ENCODE measurements around the gene EHHADH. TPM values are rescaled to one million over a fixed set of nuclear protein-coding genes. Genes with fewer than 3 reads are reported as not detected.

Gene EHHADH
- total RNA-seq, 1 donor from 2014 or later: 1.1 TPM

- Mint-ChIP-seq H3K27ac (no peak overlapping the region), H3K27me3 (peaks cover 14% of the 10 kb centered on the region), H3K4me3 (peak overlapping the region; percentile 95), H3K9me3 (peaks cover 14% of the 10 kb centered on the region), H3K36me3 (ENCODE audit: low read depth) (peaks cover 8% of the 10 kb centered on the region), H3K4me1 (peaks cover 21% of the 10 kb centered on the region)
- intact Hi-C loops (cut with micrococcal nuclease): loop anchor here (5.0 to 10.0 kb wide), 4 partner anchors 76 to 1399 kb away; partner anchors contain the start of genes PARL, TMEM41A and VPS8
- ATAC-seq (ENCODE audit: low read depth) (no peak), DNase-seq (no peak)
- TF ChIP-seq CTCF (IDR thresholded peaks at IDR 0.05): no peak
- CTCF ChIA-PET: no interaction called here
- POLR2A ChIA-PET: no interaction called here
Measured at GRCh38 chr3:185283374-185283935, 29.6 kb upstream of the EHHADH start.

- intact Hi-C loops (cut with micrococcal nuclease): loop anchor here (1.0 to 10.0 kb wide), 5 partner anchors 76 to 1398 kb away; partner anchors contain the start of genes PARL, SENP2, TMEM41A and VPS8
- ATAC-seq (ENCODE audit: low read depth): peak; percentile 99
Measured at GRCh38 chr3:185282696-185283373, 29.0 kb upstream of the EHHADH start.

GRCh38 chr3:185280572-185281365 lies 26.9 kb upstream of the EHHADH start:
- intact Hi-C loops (cut with micrococcal nuclease): loop anchor here (5.0 to 10.0 kb wide), 4 partner anchors 73 to 1396 kb away; partner anchors contain the start of genes PARL, TMEM41A and VPS8
- Mint-ChIP-seq H3K27ac (no peak overlapping the region), H3K9me3 (peaks cover 14% of the 10 kb centered on the region), H3K4me1 (peaks cover 21% of the 10 kb centered on the region), H3K4me3 (peak overlapping the region; percentile 20), H3K27me3 (peaks cover 31% of the 10 kb centered on the region), H3K36me3 (ENCODE audit: low read depth) (peaks cover 9% of the 10 kb centered on the region)
- ChIA-PET POLR2A (no interaction called here), CTCF (no interaction called here)
- TF ChIP-seq CTCF (IDR thresholded peaks at IDR 0.05): no peak
- ATAC-seq (ENCODE audit: low read depth) (no peak), DNase-seq (no peak)

More at GRCh38 chr3:185282696-185283373, 29.0 kb upstream of the EHHADH start:
- H3K36me3 Mint-ChIP-seq (ENCODE audit: low read depth): peaks cover 8% of the 10 kb centered on the region
- ChIA-PET CTCF (no interaction called here), POLR2A (no interaction called here)
- peak; percentile 90 for DNase-seq
- H3K4me1 Mint-ChIP-seq: peaks cover 21% of the 10 kb centered on the region
- peak overlapping the region; percentile 95 for H3K4me3 Mint-ChIP-seq
- H3K27ac Mint-ChIP-seq: peak overlapping the region; percentile 80
- no peak for TF ChIP-seq CTCF (IDR thresholded peaks at IDR 0.05)
- peaks cover 14% of the 10 kb centered on the region for H3K9me3 Mint-ChIP-seq
- H3K27me3 Mint-ChIP-seq: peaks cover 17% of the 10 kb centered on the region

GRCh38 chr3:185279587-185280138 lies 25.8 kb upstream of the EHHADH start:
- Mint-ChIP-seq H3K27me3 (peaks cover 38% of the 10 kb centered on the region), H3K36me3 (ENCODE audit: low read depth) (peaks cover 9% of the 10 kb centered on the region), H3K27ac (no peak overlapping the region), H3K9me3 (peaks cover 14% of the 10 kb centered on the region), H3K4me1 (peaks cover 21% of the 10 kb centered on the region), H3K4me3 (no peak overlapping the region)
- no peak for DNase-seq
- CTCF ChIA-PET: interaction anchor here (1.4 kb wide), 1 partner anchor 28 kb away, joined by 3 read pairs; no protein-coding TSS in a partner anchor
- intact Hi-C loops (cut with micrococcal nuclease): loop anchor here (5.0 to 10.0 kb wide), 4 partner anchors 72 to 1395 kb away; partner anchors contain the start of genes PARL, TMEM41A and VPS8
- POLR2A ChIA-PET: no interaction called here
- no peak for ATAC-seq (ENCODE audit: low read depth)
- no peak for TF ChIP-seq CTCF (IDR thresholded peaks at IDR 0.05)
